HG03159 (cell line): ENCODE data around the gene AREL1.

Source experiments
- ATAC-seq: cut with Tn5 transposase; IDR thresholded peaks from one replicate; pipeline ENCODE4 v1.9.1; 2021; ENCODE audit warnings: mild to moderate bottlenecking, moderate library complexity; ENCODE audit not compliant: unreplicated experiment

The AREL1 gene

GRCh38 chr14:74637178-74637550, 75.7 kb downstream of the AREL1 start:
- ATAC-seq = no peak

- no peak for ATAC-seq
Measured at GRCh38 chr14:74636424-74637177, 76.3 kb downstream of the AREL1 start.

DNA sequence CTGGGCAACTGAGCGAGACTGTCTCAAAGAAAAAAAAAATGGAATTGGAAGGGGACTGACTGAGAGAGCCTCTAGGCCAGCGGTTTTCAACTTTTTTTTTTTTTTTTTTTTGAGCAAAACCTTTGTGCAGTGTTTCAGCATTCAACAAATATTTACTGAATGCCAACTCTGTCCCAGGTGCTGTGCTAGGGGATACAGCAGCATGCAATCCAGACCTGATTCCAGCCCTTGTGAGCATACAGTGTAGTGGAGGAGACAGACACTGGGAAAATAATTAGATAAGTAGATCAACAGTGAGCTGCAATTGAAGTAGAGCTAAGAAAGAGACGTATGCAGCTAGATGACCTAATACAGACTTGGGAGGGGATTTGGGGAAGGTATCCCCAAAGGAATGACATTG, 77.0 kb downstream of the AREL1 start:
- ATAC-seq = no peak

DNA sequence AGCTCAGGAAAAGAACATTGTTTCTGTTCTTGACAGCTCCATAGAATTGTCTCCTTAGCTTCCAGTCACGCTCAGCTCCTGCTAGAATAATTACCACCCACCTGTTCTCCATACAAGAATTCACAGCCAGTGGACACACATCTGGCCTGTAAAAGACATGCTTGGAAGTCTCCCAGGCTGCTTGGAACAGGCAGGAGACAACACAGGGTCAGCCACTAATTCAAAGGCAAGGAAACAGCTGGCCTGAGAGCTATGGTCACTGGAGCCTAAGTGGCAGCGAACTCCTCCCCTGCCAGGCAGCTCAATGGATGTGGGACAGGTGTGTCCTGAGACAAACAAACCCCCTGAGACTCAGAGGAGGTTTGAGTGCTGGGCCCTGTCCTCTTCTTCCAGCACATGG, 77.9 kb downstream of the AREL1 start:
- no peak for ATAC-seq

GRCh38 chr14:74634481-74634880, 78.4 kb downstream of the AREL1 start:
- no peak for ATAC-seq

DNA sequence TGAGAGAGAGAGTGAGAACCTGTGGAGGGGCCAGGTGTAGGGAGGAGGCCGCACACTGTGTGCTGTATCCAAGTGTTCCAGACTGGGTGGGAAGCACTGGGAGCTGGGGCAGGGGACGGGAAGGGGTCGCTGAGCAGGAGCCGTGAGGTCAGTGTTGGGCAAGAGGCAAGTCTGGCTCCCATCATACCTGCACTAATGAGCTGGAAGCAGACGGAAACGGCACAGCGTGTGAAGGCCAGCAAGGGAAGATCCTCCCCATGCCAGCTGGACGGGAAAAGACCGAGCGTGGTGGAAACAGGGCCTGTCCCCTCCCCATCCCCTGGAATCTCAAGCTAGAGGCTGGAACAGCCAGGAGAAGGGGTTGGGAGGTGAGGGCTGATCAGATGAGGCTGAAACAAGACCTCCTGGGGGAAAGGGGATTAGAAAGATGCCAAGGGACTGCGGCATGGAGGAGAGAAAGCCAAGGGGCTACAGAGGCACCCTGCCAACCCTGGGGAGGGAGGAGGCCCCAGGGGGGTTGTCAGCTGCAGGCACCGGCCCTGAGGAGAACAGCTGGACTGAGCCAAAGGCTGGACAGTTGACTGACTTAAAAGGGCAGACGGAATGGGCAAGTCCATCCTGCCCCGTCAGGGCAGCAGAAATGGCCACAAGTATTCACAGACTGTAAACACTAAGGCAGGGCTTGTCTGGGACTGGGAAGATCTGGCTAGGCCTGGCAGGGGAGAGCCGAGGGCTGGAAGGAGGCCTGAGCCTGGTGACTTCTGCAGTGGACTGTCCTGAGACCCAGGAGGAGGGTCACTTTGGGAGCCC, 81.8 kb downstream of the AREL1 start:
- ATAC-seq = no peak

DNA sequence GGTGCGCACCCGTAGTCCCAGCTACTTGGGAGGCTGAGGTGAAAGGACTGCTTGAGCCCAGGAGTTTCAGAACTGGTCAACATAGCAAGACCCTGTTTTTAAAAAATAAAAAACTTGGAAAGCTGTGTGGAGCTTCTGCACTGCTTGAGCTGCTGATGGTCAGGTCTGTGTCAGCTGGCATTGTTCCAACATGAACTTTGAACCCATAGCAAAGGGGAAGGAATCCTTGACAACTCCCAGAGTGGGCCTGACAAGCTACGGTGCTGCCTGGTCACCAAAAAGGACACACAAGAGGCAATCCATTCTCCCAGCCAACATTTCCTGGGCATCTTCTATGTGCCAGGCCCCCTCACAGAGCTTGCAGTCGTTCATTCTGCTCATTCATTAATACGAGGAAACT, 84.5 kb downstream of the AREL1 start:
- ATAC-seq = no peak

- ATAC-seq = no peak
Measured at GRCh38 chr14:74627076-74627475, 85.8 kb downstream of the AREL1 start.

- ATAC-seq = no peak
Measured at GRCh38 chr14:74622257-74622656, 90.6 kb downstream of the AREL1 start.

- no peak for ATAC-seq
Measured at GRCh38 chr14:74621556-74621955, 91.3 kb downstream of the AREL1 start.

DNA sequence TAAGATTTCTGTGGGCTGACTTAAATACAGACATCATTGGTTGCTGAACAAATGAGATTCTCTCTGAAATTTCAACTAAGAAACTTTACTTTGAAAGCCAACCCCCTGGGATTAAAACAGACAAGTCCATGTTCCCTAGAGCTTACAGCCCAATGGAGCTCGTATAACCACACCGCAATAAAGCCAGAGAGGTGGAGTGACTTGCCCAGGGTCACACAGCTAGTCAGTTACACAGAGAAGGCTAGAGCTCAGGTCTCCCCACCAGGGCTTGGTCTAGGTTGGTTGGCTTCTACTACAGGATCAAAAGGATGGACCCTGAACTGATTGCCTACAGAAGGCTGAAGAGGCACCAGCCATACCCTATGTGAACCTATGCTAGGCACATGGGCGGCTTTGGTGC, 92.0 kb downstream of the AREL1 start:
- ATAC-seq = no peak

DNA sequence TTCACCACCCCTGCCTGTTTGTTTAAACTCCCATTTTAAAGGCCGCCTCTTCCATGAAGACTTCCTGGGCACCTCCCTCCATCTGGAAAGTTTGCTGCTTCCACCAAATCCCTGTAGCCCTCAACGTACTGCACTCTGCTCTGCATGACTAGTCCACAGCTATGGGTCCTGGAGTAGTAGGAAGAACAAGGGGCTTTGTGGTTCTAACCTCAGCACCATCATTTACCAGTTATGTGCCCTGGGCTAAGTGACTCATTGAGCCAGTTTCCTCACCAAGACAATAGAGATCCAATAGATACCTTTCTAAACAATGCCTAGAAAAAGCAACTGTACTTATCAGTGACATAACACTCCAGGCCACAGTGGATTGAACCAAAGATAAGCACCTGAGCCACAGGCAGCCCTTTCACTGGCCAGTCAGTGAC, 92.4 kb downstream of the AREL1 start:
- ATAC-seq = no peak

- no peak for ATAC-seq
Measured at GRCh38 chr14:74619672-74620131, 93.2 kb downstream of the AREL1 start.

DNA sequence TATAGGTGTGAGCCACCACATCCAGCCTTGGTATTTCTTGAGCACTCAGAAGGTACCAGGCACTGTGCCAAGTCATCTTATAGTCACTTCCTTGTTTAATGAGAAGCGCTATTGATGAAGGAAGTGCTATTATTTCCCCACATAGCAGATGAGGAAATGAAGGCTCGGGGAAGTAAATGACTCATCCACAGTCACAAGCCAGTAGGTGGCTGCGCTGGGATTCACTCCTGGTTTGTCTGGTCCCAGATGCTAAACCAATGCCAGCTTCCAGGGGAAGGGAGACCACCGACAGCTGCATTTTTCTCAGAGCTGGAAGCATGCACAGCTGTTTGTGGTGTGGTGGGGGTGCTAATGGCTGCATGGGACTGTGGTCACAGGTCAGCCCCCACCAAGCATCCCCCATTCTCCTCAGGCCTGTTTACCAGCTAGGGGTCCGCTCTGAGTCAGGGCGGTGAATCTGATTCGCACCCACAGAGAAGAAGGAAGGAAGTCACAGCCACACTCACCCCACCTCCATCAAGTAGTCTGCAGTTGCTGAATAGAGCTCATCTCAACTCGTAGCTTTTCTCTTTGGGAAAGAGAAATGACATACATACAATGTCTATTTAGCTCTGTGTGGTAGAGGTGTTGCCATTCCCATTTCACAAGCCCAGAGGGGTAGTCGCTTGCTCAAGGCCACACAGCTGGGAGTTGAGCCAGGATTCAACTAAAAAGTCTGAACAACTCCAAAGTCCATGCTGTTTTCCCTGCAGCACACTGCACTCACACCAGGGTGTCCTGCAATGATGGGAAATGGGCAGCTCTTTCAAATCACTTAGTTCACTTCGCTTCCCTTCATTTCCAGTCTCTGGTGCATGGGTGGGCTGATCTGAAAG, 94.6 kb downstream of the AREL1 start:
- no peak for ATAC-seq

DNA sequence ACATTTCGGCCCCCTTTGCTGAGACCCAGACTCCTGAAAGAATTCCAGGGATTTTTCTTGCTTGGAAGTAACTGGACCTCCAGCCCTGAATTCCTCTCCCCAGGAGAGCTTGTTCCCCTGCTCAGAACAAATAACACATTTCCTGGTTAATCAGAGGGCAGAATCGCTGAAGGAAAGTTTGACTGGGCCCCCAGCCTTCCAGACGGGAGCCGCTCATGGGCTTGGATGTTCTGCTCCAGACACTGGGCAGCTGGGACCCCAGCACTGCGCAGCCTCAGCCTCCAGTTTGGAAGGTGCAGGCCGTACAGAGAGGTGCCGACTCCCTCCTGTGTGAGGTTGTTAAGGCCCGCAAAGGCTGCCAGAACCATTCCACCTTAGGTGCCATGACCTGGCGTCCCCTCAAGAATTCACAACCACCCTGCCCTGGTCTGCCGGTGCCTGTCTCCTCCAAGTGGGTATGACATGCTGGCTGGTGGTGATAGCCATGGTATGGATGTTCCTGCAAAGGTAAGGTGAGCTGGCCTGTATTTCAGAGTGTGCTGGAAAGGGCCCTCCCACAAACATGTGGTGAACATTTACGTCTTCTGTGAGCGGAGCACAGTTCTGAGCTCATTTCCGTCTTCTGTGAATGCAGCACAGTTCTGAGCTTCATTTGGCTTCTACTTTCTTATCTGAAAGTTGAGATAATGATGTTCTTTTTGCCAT, 95.7 kb downstream of the AREL1 start:
- no peak for ATAC-seq

DNA sequence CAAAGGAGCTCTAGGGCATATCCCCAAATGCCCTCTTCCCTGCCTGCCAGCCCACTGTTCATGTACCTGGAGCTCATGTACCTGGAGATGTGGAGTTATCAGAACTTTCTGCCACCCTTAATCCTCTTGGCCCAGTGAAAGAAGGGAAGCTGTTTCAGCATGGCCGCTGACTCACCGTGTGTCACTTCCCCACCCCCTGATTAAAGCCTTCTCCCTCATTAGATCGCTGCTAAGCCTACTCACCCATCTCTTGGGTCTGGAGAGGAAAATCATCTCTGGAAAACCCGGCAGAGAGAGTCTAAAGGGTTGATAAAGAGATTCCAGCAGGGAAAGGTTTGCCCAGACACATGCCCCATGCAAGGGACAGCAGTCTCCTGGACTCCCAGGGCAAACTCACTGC, 96.4 kb downstream of the AREL1 start:
- no peak for ATAC-seq

- no peak for ATAC-seq
Measured at GRCh38 chr14:74615735-74616134, 97.1 kb downstream of the AREL1 start.

GRCh38 chr14:74614508-74615495, 98.1 kb downstream of the AREL1 start:
- ATAC-seq = no peak

DNA sequence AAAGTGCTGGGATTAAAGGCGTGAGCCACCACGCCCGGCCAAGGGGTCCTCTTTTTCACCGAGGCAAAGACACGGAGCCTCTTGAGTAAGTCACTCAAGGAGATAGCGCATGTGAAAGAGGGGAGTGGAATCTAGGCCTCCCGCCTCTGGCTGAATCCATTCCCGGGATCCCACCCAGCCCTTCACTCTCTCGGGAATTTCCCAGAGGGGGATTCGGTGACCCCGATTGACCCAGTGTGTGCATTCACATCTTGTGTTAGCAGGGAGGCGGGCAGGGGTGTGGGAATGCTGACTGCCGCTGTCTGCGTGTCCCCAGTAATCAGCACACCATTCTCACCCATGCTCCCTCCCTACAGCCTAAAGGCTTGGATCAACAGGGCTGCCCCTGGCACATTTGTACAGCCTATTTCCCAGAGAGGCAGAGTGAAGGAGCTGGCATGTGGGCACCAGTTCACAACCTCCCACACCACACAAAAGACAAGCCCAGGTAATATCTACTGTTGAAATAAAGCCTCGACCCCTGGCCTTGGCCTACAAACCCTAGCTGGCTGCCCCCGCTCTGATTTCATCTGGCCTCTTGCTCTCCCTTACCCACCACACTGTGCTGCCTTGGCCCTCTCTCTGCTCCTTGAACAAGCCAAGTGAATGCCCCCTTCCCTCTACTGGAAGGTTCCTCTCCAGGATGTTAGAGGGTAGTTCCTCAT, 99.5 kb downstream of the AREL1 start:
- no peak for ATAC-seq
